Activated CD4-positive, alpha-beta T cell treated with anti-CD3 and anti-CD28 coated beads, Interleukin-2, amount 10 ng/mL, durations not matched to agents 24 days and 14 days (primary cell): ENCODE data around the gene SLC35E2B. TPM values are rescaled to one million over a fixed set of nuclear protein-coding genes. Genes with fewer than 3 reads are reported as not detected.
A peak's percentile ranks its signal among the peaks of the same experiment; 100 is the strongest.
"Not testable (repeated sequence)": the region's sequence is repeated elsewhere in the genome, so short reads cannot be mapped to it uniquely, and the experiment has no call there.

Experiments used
- DNase-seq: peaks from one replicate; pipeline ENCODE4 v3.0.0; 2022
- H3K27ac Mint-ChIP-seq: one replicate; pipeline ENCODE4 v1.8.0; 2022; ENCODE audit warnings: mild to moderate bottlenecking, mixed read lengths
- H3K27me3 Mint-ChIP-seq: one replicate; pipeline ENCODE4 v1.8.0; 2022; ENCODE audit warnings: mixed read lengths
- H3K36me3 Mint-ChIP-seq: one replicate; pipeline ENCODE4 v1.8.0; 2022; ENCODE audit warnings: low read depth, mild to moderate bottlenecking, mixed read lengths
- H3K4me1 Mint-ChIP-seq: one replicate; pipeline ENCODE4 v1.8.0; 2021; ENCODE audit warnings: mixed read lengths
- H3K4me3 Mint-ChIP-seq: one replicate; pipeline ENCODE4 v1.8.0; 2022; ENCODE audit warnings: mild to moderate bottlenecking, moderate library complexity, mixed read lengths
- H3K9me3 Mint-ChIP-seq: one replicate; pipeline ENCODE4 v1.8.0; 2021; ENCODE audit warnings: mixed read lengths
- intact Hi-C: fragments of 100-400 bp; cut with micrococcal nuclease; formaldehyde crosslinking; loops from one replicate; pipeline ENCODE4 v1.15.1; 2023
- total RNA-seq: library from RNA; stranded (reverse); gene quantifications from 2 replicates; pipeline ENCODE4 v1.2.3, GENCODE V29; 2022

SLC35E2B gene
- total RNA-seq, result 40.3 and 41.5 TPM in 2 replicates

DNA sequence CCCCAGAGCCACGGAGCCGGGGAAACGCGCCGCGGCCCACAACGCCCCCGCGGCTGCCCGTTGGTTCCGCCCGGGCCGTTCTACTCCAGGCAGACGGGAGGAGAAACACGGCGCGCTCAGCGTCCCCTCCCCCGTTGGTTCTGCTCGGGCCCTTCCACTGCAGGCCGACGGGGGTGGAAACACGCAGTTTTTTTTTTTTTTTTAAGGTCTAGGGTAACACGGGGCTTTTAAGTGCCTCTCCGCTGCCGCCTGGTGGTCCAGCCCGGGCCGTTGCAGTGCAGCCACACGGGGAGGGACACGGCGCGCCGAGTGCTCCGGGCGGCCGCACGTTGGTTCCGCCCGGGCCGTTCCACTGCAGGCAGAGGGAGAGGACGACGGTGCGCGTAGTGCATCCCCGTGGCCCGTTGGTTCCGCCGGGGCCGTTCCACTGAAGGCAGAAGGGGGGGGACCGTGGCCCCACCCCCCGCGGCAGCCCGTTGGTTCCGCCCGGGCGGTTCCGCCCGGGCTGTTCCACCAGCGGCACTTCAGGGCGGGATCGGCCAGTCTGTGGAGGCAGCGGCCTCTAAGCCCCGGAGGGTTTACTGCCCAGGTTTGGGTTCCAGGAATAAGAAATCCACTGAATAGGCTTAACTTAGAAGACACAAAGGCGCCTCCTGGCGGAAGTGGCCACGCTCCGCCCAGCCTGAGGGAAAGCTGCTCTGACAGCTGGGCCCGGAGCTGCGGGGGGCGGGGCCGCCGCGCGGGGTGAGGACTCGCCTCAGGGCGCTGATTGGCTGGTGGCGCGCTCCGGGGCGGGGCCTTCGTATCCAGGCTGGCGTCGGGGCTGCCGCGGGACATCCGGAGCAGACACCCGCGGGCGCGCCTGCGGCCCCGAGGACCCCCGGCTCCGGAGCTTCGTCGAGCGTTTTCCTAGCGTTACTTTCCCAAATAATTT lies at the start of gene SLC35E2B:
Gene SLC35E2B (minus strand): TSS at position 82 of the 934 bp plus-strand sequence. CDS start 16,096 bp downstream, outside the sequence.
- H3K36me3 Mint-ChIP-seq, H3K4me1 Mint-ChIP-seq, intact Hi-C loops, H3K27me3 Mint-ChIP-seq, H3K9me3 Mint-ChIP-seq: not testable (repeated sequence)
- DNase-seq, result peak; percentile 99
- peak within 1 kb of the TSS; percentile 94 for H3K27ac Mint-ChIP-seq
- peak within 1 kb of the TSS; percentile 81 for H3K4me3 Mint-ChIP-seq

DNA sequence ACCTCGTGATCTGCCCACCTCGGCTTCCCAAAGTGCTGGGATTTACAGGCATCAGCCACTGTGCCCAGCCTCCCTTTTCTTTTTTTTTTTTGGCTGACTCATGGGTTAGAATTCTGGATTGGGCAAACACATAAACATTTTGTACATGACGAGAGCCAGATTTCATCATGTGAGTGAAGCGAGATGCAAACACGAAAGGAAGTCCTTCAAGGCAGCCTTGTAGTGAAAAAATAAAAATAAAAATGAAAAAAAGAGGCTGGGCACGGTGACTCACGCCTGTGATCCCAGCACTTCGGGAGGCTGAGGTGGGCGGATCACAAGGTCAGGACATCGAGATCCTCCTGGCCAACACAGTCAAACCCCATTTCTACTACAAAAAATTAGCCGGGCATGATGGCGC lies 48.4 kb upstream of the SLC35E2B start:
- peaks cover 11% of the 10 kb centered on the region for H3K36me3 Mint-ChIP-seq
- H3K4me1 Mint-ChIP-seq, intact Hi-C loops, H3K4me3 Mint-ChIP-seq, H3K27ac Mint-ChIP-seq, DNase-seq, H3K9me3 Mint-ChIP-seq, H3K27me3 Mint-ChIP-seq: not testable (repeated sequence)

DNA sequence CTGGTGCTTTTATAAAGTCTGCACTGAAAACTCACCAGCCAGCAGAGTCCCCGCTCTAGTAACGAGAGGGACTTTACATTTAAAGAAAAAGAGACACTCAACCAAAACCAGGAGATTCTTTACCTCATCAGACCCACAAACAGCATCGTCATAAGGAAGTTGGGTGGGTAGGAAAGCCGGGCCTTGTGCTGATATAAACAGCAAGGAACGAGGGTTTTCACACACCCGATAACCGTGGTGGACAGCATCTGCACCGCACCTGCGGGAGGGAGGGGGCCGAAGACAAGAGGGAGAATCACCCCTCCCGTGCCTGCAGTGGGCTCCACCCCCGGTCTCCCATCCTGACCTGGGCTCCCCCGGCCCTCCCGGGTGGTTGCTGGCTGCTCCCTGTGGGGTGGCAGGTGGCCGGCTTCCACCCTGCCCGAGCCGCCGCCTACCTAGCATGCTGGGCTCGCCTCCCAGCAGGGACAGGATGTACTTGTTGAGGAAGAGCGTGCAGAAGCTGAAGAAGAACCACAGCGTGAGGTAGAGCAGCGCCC lies 46.3 kb upstream of the SLC35E2B start:
- H3K9me3 Mint-ChIP-seq, H3K27me3 Mint-ChIP-seq, DNase-seq, intact Hi-C loops, H3K27ac Mint-ChIP-seq, H3K4me3 Mint-ChIP-seq, H3K4me1 Mint-ChIP-seq: not testable (repeated sequence)
- peaks cover 19% of the 10 kb centered on the region for H3K36me3 Mint-ChIP-seq

DNA sequence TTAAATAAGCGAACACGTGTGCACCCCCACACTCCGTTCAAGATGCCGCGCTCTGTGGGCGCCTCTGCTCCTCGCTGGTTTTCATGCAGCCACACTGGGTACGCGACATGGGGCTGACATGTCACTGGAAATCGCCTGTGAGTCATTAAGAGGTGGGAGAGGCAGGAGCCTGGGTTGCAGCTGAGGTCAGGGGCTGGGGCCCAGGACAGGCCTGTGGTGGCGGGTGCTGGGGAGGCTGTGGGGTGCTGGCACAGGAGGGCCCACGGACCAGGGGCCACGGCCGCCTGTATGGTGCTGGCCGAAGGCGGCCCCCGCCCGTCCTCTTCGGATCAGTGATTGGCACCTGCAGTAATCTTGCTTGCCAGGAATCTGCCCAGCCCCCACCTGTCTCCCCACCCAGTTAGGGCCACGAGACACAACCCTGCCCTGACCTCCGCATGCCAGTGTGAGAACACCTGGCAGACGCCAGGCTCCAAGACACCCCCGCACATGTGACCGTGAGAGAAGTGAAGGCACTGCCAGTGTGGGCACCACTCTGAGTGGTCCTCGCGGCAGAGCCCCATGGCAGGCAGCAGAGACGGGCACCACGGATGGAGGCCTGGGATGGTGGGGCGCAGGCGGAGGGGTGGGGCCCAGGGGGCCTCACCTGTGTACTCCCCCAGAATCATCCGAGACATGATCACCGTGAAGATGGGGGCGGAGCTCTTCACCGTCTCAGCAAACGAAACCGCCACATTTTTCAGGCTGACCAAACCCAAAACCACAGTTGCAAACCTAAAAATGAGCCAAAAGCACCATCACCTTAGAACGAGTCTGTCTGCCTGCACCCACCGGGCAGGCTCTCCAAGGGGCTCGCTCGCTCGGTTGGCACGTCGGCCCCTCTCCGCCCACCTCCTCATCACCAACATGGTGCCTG lies 45.3 kb upstream of the SLC35E2B start:
- H3K27ac Mint-ChIP-seq, H3K4me1 Mint-ChIP-seq, H3K27me3 Mint-ChIP-seq, H3K4me3 Mint-ChIP-seq, intact Hi-C loops, DNase-seq, H3K9me3 Mint-ChIP-seq: not testable (repeated sequence)
- peaks cover 19% of the 10 kb centered on the region for H3K36me3 Mint-ChIP-seq

DNA sequence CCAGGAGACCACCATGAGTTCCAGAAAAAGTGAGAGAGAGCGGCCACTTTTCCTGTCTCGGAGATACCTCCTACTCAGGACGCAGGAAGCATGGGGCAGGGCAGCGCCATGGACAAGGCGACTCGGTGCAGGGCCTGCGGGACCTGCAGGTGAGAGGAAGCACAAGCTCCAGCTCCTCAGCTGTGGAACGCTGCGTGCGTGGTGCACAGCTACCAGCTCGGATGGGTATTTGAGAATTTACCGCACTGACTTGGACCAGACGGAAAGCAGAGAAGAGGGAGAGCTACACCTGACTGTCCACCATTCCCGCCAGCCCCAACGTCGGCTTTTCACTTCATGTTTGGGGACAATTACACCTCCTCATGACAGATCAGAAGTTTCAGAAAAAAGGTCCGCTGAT lies 39.8 kb upstream of the SLC35E2B start:
- Mint-ChIP-seq H3K27ac (no peak overlapping the region), H3K9me3 (no peaks in the 10 kb centered on the region), H3K4me3 (no peak overlapping the region), H3K36me3 (peaks cover 30% of the 10 kb centered on the region), H3K27me3 (no peaks in the 10 kb centered on the region), H3K4me1 (peaks cover 11% of the 10 kb centered on the region)
- intact Hi-C loops, result no loop called here
- no peak for DNase-seq

DNA sequence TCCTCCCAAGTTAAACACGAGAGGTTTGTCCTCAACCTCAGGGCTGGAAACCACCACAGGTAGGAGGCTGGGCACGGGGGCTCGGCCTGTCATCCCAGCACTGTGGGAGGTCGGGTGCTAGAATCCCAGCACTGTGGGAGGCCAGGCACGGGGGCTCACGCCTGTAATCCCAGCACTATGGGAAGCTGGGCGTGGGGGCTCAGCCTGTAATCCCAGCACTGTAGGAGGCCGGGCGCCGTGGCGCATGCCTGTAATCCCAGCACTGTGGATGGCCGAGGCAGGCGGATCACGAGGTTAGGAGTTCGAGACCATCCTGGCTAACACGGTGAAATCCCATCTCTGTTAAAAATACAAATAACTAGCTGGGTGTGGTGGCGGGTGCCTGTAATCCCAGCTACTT lies 38.3 kb upstream of the SLC35E2B start:
- Mint-ChIP-seq H3K36me3 (peaks cover 26% of the 10 kb centered on the region), H3K4me1 (peaks cover 16% of the 10 kb centered on the region), H3K9me3 (no peaks in the 10 kb centered on the region), H3K27me3 (no peaks in the 10 kb centered on the region), H3K4me3 (no peak overlapping the region), H3K27ac (no peak overlapping the region)
- DNase-seq, result no peak
- intact Hi-C loops, result no loop called here

DNA sequence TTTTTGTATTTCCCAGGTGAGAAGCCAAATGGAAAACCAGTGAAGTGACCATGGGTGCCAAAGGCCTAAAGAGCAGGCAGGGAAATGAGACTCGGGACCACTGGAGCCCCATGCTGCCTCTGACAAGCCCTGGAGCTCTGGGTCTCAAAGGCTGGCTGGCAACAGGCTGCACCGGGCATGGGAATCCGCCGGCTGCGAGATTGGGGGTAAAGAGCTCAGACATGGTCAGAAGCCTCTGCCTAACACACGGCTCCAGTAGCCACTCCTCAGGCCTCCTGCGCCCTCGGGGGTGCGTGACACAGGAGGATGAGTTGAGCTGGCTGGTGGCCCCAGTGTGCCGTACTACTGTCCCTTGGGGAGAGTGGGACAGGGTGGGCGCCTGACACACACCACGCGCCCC lies 37.6 kb upstream of the SLC35E2B start:
- H3K36me3 Mint-ChIP-seq, result peaks cover 21% of the 10 kb centered on the region
- H3K9me3 Mint-ChIP-seq, H3K27ac Mint-ChIP-seq, H3K27me3 Mint-ChIP-seq, intact Hi-C loops, H3K4me3 Mint-ChIP-seq: not testable (repeated sequence)
- peaks cover 16% of the 10 kb centered on the region for H3K4me1 Mint-ChIP-seq
- peak; percentile 27 for DNase-seq

DNA sequence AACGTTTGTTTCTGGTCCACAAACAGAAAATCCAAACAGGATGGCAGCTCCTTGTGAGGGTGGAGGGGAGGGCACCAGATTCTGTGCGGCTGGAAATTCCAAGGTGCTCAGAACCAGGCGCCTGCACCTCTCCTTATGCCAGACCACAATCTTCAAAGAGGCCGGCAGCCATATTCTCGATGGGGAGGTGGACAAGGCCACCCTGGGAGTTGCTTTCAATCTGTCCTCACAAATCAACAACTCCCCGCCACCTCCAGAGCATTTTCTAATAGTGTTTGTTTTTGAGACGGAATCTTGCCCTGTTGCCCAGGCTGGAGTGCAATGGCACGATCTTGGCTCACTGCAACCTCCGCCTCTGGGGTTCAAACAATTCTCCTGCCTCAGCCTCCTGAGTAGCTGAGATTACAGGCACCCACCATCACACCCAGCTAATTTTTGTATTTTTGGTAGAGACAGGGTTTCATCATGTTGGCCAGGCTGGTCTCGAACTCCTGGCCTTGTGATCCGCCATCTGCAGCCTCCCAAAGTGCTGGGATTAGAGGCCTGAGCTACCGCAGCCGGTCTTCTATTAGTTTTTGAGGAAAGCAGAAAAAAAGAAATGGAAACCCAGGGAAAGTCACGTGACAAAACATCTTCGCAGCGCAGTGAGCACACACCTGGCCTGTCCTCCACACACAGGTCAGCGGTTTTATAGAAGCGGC lies 36.7 kb upstream of the SLC35E2B start:
- Mint-ChIP-seq H3K27ac (peak overlapping the region; percentile 89), H3K4me1 (peaks cover 18% of the 10 kb centered on the region), H3K4me3 (peak overlapping the region; percentile 73), H3K36me3 (peaks cover 20% of the 10 kb centered on the region)
- H3K27me3 Mint-ChIP-seq, intact Hi-C loops, H3K9me3 Mint-ChIP-seq: not testable (repeated sequence)
- peak; percentile 62 for DNase-seq

DNA sequence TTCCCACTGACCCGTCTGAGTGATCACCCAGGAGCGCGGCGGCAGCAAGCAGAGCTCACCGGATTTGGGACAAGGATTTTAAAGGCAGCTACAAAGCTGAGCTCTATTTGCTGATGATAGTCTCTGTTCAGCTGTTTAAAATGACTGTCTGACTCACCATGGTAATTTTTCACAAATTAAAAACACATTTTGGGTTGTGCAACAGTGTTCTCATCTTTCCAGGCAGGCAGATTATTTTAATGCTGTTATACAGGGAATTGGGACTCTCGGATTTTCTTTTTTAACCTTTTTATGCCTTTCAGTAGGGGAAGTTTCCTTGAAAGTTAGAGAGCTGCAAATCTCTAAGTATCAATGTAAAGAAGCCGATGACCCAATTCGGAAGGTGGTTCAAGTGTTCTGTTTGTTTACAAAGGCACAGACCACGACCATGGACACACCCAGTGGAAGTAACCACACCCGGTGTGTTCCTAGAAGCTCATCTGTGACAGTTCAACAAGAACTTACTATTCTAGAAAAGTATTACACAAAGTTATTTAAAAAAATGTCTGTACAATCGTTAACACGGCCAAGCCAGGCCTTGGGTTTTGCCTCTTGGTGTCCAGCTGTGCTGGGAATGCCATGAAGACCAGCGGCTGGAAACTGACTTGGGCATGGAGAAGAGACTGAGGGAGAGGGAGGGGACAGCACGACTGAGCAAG lies 35.9 kb upstream of the SLC35E2B start:
- Mint-ChIP-seq H3K4me3 (peak overlapping the region; percentile 73), H3K4me1 (peaks cover 19% of the 10 kb centered on the region), H3K27ac (peak overlapping the region; percentile 89), H3K36me3 (peaks cover 20% of the 10 kb centered on the region)
- H3K9me3 Mint-ChIP-seq, intact Hi-C loops, H3K27me3 Mint-ChIP-seq: not testable (repeated sequence)
- DNase-seq, result peak; percentile 89

DNA sequence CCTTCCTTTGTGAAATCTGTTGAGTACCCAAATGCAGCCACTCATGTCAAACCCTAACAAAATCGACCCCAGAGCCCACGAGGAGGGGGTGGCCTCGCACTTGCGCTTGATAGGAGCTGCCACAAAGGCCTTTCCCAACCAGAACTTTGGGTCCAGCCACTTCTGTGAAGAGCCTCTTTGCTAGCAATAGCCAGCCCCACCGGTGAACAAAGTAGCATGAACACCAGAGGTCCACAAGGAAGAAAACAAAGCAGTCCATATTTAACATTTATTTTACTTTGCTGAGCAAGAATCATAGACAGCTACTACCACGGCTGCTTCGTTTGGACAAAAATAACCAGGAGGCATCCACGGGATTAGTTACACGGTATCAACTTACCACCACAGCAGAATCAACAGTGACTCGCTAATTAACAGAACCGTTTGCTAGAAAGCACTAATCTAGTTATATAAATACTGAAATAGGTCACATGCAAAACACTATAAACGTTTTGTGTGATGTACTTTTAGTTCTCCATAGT lies 34.6 kb upstream of the SLC35E2B start:
- DNase-seq, result peak; percentile 56
- H3K4me3 Mint-ChIP-seq, H3K27me3 Mint-ChIP-seq, intact Hi-C loops, H3K9me3 Mint-ChIP-seq: not testable (repeated sequence)
- H3K27ac Mint-ChIP-seq, result peak overlapping the region; percentile 52
- H3K4me1 Mint-ChIP-seq, result peaks cover 17% of the 10 kb centered on the region
- peaks cover 15% of the 10 kb centered on the region for H3K36me3 Mint-ChIP-seq

DNA sequence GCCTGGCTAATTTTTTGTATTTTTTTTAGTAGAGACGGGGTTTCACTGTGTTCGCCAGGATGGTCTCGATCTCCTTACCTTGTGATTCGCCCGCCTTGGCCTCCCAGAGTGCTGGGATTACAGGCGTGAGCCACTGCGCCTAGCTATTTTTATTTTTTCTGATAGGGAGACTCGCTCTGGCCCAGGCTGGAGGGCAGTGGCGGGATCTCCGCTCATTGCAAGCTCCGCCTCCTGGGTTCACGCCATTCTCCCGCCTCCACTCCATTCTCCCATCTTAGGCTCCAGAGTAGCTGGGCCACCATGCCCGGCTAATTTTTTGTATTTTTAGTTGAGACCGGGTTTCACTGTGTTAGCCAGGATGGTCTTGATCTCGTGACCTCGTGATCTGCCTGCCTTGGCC lies 33.5 kb upstream of the SLC35E2B start:
- Mint-ChIP-seq H3K4me1 (peaks cover 21% of the 10 kb centered on the region), H3K27ac (peak overlapping the region; percentile 75), H3K36me3 (peaks cover 15% of the 10 kb centered on the region), H3K4me3 (peak overlapping the region; percentile 45)
- DNase-seq, result peak; percentile 54
- intact Hi-C loops, H3K27me3 Mint-ChIP-seq, H3K9me3 Mint-ChIP-seq: not testable (repeated sequence)

DNA sequence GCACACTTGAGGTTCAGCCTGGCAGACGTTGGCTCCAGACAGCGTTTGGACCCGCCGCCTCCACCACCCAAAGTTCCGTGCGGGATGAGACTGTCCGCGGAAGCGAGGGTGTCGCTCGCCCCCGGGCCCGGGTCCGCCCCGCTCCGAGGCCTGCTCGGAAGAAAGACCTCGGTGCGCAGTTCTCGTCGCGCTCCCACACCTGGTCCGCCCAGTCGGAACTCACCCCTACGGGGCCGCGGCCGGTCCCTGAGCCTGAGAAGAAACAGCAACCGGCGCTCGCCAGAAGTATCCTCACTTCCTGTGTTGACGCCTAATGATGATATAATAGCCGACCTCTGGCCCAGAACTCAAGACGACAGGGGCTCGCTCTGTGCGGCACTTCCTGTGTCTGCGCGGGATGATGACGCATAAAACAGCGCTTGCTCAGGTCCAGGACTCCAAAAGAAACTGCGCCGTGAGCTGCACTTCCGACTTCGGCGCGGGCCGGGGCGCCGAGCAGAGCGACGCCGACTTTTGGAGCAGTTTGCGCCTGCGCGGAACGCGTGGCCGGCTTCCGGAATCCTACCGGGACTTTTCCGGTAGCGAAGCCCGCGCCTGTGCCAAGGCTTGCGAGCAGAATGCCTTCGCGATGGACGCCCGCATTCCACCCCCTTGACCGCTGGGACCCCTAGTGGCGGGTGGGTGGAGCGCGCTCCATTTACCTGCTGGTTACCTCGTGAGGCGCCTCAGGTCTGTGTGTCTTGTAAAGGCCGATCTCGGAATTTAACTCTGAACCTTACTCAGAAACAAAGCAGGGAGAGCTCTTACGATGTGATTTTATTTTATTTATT lies 31.7 kb upstream of the SLC35E2B start, which contains the start of gene CDK11A:
Gene CDK11A (minus strand): TSS at position 323 of the 830 bp plus-strand sequence. CDS start 1,539 bp downstream, outside the sequence.
- DNase-seq, result peak; percentile 99
- intact Hi-C loops, H3K9me3 Mint-ChIP-seq, H3K27me3 Mint-ChIP-seq: not testable (repeated sequence)
- Mint-ChIP-seq H3K36me3 (peaks cover 24% of the 10 kb centered on the region), H3K4me3 (peak within 1 kb of the TSS; percentile 93), H3K27ac (peak within 1 kb of the TSS; percentile 97), H3K4me1 (peaks cover 17% of the 10 kb centered on the region)
